Measurements from ENCODE around the gene SKI.

The SKI gene

GRCh38 chr1:2345297-2346075 is 117.4 kb downstream of the SKI start:
- DNase-seq, result no peak

- DNase-seq, result no peak
Measured at GRCh38 chr1:2346691-2347408, 118.7 kb downstream of the SKI start.

- no peak for DNase-seq
Measured at GRCh38 chr1:2347409-2347785, 119.3 kb downstream of the SKI start.

- no peak for DNase-seq
Measured at GRCh38 chr1:2347896-2348295, 119.8 kb downstream of the SKI start.

GRCh38 chr1:2348346-2349325 is 120.5 kb downstream of the SKI start:
- DNase-seq, result no peak

DNA sequence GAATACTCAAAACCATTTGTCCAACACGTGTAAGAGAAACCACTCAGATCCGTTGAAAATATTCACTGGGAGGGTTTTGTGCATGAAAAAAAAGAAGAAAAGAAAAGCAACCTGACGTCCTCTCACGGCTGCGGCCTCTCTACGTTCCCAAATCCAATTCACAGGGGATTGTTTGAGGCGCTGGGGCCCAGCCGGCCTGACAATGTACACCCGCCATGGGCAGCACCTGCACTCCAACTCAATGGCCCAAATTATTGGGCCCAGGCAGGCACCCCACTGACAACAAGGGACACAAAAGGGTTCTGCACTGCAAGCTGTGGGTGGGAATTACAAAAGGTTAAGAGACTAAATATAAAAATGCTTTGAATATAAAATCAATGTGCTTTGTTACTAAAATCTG is 121.7 kb downstream of the SKI start:
- DNase-seq, result no peak

- no peak for DNase-seq
Measured at GRCh38 chr1:2350501-2350900, 122.4 kb downstream of the SKI start.

DNA sequence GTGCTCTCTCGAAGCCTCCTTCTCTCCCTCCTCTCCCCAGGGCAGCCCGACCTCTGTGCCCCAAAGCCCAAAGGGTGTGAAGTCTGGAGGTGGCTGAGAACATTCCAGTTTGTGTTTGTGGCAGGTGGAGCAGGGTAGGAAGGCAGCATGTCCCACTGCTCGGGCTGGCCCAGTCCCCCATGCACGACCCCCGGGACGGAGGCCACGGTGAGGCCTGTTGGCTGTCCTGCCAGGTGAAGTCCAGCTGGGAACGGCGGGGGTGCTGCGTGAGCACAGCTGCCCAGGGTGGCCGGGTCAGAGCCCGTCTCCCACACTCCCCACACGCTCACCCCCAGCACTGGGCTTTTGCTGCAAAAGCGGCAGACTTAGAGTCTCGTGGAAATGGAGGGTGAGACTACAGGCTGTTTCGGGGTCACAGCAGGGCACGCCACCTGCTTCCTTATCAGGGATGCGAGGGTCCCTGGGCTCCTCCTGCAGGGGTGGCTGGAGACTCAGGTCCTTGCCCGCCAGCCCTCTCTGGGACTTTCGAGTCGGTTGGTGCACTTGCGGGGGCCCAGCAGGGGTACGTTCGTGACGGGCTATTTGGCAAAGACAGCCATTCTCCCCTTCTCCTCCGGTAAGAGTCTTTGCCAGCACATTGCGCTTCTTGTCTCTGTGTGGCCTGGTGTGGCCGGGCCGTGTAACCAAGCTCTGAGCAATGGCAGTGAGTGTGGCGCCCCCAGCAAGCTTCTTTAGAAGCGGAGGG is 123.0 kb downstream of the SKI start:
- no peak for DNase-seq

- DNase-seq, result no peak
Measured at GRCh38 chr1:2351723-2352122, 123.6 kb downstream of the SKI start.

DNA sequence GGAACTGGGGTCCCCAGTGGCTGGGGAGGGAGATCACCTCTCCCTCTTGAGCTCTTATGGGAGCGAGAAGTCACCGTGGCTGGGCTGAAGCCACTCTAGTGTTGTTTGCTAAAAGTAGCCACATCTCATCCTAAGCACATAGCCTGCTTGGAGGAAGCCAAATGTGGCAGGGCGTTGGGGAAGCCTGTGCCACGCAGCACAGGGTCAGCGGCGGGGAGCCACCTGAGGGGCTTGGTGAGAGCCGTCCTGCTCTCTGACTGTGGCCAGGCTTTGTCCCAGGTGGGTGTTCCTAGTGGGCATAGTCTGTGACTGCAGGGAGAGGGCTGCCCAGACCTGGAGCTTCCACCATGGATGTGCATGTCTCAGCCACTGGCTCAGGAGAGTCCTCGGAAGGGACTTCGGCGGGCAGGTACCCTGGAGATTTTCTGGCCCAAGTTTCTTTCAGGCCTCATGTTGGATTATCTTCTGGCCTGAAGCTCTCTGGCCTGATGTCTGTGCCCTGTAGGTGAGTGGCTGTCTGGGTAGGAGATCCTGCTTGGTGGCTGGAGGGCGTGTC is 124.3 kb downstream of the SKI start:
- no peak for DNase-seq

DNA sequence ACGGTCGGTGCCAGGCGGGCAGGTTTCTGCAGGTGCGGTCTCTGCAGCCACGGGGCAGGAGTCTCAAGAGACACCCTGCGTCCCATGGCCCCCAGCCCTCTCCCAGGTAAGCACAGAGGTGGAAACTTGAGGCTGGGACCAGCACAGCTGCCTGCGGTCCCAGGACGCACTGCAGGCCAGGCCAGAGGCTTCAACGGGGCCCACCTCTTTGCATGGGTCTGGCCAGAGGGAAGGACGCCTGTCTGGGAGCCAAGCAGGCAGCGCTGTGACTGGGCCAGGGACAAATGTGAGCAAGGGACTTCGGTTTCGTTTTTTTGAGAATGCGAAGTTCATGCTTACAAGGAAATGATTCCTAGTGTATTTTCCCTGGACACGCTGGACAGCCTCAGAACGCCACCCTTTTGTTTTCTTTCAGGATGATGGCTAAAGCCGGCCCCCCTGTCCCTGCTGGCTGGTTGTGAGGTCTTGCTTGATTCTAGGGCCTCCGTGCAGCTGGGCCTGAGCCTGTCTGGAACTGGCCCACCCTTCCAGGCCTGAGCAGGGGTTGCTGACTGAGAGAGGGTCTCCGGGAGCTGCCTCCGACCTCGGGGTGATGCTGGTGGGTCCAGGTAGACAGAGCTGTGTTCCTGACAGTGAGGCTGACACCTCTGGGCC is 124.9 kb downstream of the SKI start:
- no peak for DNase-seq

DNA sequence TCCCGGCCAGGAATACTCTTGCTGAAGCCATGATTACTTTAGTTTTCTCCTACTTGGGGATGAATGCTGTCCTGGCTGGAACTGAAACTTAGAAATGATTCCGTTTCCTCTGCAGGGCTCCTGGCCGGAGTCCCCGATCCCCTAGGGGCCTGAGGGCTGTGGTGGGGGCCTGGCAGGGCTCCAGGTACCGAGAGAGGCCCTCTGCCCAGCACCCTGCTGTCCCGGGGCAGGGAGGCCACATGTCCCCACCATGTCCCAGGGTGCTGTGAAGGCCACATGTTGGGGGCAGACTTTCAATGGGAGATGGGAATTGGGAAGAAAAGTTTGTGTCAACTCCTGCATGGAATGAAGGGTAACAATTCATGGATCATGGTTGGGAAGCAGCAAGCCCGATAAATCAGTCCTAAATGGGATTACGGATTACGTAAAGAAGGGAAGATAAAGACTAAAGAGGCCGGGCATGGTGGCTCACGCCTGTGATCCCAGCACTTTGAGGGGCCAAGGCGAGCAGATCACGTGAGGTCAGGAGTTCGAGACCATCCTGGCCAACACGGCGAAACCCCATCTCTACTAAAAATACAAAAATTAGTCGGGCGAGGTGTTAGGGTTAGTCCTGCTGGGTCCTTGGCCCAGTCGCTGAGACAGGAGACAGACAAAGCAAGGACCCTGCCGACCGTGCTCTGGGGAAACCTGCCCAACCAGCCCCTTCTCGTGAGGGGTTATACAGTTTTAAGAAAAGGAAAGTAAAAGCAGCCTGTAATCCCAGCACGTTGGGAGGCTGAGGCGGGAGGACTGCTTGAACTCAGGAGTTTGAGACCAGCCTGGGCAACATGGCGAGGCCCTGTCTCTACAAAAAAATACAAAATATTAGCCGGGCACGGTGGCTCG is 125.7 kb downstream of the SKI start:
- DNase-seq, result no peak

- DNase-seq, result no peak
Measured at GRCh38 chr1:2354511-2355372, 126.6 kb downstream of the SKI start.

DNA sequence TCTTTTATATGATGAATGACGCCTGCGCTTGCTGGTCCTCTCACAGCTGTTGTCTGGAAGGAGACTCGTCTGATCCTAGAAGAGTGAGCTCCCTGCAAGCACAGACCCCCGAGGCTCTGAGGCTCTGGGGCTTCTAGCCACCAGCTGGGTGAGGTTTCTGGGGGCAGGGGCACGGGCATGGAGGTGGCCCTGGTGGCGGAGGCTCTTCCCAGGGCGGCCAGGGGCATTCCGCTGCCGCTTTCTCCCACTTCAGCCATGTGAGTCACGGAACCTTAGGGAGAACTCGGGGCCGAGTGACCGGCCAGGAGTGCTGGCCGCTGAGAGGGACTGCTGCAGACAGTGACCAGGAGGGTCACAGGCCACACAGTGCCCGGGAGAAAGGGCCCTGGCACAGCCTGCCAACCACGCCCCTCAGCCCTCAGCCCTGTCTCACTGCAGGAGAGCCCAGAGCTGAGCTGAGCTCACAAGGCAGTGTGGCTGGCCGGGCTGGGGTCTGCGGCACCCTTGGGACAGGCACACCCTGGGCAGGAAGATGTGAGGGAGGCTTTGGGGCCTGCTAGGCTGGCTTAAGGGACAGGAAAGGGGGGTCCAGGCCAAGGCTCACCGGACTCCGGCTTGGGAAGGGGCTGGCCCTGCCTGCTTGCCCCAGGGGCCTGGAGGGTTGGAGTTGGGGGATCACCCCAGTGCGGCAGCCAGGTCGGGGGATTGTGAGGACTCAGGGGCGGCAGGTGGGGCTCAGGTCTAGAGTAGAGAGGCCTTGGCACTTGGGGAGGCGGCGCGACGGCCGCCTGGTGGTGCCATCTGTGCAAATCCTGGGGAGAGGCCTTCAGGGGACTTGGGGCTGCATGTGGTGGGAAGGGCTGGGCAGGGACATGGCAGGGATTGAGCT is 127.5 kb downstream of the SKI start:
- DNase-seq, result no peak

DNA sequence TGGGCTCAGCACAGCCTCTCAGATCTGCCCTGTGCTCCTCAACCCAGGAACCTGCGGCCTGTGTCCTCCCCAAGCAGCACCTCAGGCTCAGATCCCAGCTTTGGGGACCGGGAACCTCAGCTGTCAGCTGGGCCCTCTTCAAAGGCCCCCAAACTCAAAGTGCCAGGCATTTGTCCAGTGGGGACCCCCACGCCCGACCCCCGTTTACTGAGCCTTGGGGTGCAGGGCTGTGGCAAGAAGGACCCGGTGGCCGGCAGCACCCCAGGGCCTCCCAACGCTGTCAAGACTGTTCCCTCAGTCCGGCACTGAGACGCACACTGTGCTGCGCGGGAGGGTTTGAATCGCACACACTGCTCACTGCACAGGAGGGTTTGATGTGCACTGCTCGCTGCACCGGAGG is 128.3 kb downstream of the SKI start:
- no peak for DNase-seq

- DNase-seq, result no peak
Measured at GRCh38 chr1:2356911-2357845, 129.1 kb downstream of the SKI start.

DNA sequence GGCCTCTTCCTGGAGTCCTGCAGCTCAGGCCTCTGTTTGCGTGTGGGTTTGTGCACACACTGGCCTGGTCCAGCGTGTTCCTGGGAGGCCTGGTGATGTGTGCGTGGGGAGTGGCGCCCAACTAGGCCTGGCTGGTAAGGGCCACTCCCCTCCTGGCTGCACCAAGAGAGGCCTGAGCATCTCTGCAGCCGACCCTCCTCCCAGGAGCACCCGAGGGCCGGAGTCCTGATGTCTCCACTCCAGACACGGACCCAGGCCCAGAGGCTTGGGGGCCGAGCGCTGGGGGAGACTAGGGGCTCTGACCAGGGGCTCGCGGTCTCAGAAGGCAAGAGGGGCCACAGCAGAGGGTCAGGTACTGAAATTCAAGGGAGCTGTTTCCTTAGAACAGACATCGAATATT is 130.0 kb downstream of the SKI start:
- no peak for DNase-seq

Measured in NK-92 treated with Interleukin-12 subunit alpha and Interleukin-12 subunit beta, amount 100 ng/mL, for 24 hours (cell line).